Forelimb muscle (tissue), 1 donor: ENCODE measurements around the gene ACAP1. TPM values are rescaled to one million over a fixed set of nuclear protein-coding genes. Genes with fewer than 3 reads are reported as not detected.
"Not testable (repeated sequence)": the region's sequence is repeated elsewhere in the genome, so short reads cannot be mapped to it uniquely, and the experiment has no call there.

Source experiments
- DNase-seq: peaks from one replicate; pipeline ENCODE4 v3.0.0-alpha.2; 2013; ENCODE audit warnings: low read depth
- polyA plus RNA-seq: library from polyadenylated mRNA; unstranded; fragments of 120-200 nt; gene quantifications from one replicate; pipeline ENCODE4 v1.2.1, GENCODE V29; 2013; ENCODE audit not compliant: insufficient read length

The ACAP1 gene
- polyA plus RNA-seq, 1 donor: 11.3 TPM

- no peak for DNase-seq
Measured at GRCh38 chr17:7328840-7329373, 7.4 kb upstream of the ACAP1 start, which contains the start of gene NEURL4. Gene NEURL4 (minus strand): TSS chr17:7329335. CDS start chr17:7329312, 23 bp downstream.

- peak; percentile 97 for DNase-seq
Measured at GRCh38 chr17:7329374-7329996, 6.8 kb upstream of the ACAP1 start.

DNA sequence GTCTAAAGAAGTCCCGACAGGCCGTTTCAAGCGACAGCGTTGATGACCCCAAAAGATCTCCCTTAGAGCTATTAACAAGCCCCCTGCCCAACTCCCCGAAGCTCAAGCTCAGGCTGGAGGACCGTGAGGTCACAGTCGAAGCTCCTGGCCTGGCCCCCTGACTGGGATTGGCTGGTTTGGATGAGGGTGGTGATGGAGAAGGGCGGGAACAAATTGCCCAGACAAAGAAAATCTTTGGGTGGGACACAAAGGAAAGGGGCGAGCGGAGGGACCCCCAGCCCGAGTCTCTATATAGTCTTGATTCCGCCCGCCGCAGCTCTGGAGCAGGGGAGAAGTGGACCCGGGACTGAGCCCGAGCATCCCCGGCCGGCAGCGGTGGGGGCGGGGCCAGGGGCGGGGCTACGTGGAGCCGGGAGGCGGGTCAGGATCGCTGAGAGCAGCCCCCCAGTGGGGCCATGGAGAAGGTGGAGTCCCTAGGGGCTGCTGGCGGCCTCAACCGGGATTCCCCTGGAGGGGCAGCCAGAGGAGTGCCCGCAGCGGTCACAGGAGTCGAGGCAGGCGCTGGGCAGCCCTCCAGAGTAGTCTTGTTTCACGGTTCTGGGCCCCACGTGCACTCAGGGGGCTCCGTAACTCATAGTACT is 6.2 kb upstream of the ACAP1 start:
- peak; percentile 71 for DNase-seq

GRCh38 chr17:7330638-7331015 is 5.7 kb upstream of the ACAP1 start:
- no peak for DNase-seq

GRCh38 chr17:7332111-7332510 is 4.2 kb upstream of the ACAP1 start:
- no peak for DNase-seq

GRCh38 chr17:7332600-7333069 is 3.7 kb upstream of the ACAP1 start:
- not testable (repeated sequence) for DNase-seq

DNA sequence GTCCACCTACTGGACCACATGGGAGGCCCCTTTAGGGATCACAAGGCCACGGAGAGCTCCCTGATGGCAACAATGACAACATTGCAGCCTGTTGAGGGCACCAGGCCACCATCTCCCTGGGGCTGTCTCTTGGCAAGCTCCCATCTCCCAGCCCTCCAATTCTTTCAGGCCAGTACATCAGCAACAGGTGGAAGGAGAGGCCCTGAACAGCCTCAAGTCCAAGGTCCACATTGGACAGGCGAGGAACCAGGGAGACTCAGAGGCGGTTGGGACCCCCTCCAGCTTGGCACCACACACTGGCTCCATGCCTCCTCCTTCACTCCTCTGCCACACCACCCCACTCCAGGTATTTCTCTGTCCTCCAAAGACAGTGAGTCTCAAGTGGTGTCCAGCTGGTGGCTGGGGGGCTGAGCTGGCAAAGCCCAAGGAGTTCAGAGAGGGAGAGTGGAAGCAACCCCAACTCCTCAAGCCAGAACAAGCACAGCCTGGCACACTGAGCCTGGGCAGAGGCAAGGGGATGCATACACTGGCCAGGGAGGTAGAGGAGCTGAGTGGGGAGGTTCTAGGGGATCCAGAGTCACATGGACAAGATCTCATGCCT is 1.3 kb upstream of the ACAP1 start:
- DNase-seq: no peak

- DNase-seq: not testable (repeated sequence)
Measured at GRCh38 chr17:7335765-7336164, 564 bp upstream of the ACAP1 start.

DNA sequence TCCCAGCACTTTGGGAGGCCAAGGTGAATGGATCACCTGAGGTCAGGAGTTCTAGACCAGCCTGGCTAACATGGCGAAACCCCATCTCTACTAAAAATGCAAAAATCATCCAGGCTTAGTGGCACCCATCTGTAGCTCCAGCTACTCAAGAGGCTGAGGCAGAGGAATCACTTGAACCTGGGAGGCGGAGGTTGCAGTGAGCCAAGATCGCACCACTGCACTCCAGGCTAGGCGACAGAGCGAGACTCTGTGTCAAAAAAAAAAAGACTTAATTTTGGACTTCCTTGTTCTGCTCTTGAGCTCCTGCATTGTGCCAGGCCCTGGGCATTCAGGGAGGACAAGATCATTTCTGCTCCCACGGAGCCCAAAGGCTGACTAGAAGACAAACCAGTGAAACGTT is 1.3 kb downstream of the ACAP1 start:
- not testable (repeated sequence) for DNase-seq

- DNase-seq: no peak
Measured at GRCh38 chr17:7340179-7340578, 3.9 kb downstream of the ACAP1 start.

GRCh38 chr17:7341842-7342241 is 5.5 kb downstream of the ACAP1 start:
- no peak for DNase-seq

DNA sequence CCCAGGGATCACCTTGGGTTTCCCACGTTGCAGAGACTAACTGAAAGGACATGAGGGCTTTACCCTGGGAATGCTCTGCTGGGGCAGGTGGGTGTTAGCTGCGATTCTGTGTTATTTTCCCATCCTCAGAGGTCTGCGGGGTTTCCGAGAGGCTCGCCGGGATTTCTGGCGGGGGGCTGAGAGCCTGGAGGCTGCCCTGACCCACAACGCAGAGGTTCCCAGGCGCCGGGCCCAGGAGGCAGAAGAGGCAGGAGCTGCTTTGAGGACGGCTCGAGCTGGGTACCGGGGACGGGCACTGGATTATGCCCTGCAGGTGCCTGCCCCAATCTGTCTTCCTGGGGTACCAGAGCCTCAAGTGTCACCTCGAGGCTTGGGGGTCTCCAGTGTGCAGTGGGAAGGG is 6.9 kb downstream of the ACAP1 start:
- no peak for DNase-seq

GRCh38 chr17:7346761-7347614 is 10.7 kb downstream of the ACAP1 start:
- DNase-seq: no peak

- DNase-seq: no peak
Measured at GRCh38 chr17:7347630-7348477, 11.5 kb downstream of the ACAP1 start.

DNA sequence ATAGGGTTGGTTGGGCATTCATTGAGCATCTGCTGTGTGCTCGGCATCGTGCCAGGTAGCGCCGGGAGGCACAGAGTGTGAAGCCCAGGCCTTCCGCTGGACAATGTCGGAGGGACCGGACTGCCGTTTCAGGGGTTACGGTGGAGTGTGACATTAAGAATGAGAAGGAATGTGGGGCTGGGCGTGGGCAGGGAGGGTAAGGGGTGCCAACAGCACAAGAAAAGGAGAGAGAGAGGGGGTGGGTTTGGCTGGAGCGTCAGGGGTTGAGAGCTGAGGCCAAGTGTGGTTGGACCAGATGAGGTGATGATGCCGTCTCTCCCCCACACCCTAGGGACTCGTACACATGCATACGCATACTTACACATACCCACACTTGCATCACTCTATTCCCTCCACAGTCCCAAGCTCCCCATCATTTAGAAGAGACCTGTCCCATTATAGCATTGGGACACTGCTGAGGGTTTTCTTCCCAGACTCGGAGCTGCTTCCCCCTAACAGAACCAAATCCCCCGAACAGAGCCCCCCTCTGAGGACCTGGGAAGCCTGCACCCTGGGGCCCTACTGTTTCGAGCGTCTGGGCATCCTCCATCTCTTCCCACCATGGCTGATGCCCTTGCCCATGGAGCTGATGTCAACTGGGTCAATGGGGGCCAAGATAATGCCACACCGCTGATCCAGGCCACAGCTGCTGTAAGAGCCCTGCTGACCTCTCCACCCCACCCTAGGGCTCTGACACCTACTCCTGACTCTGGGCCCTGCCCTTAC is 12.3 kb downstream of the ACAP1 start:
- no peak for DNase-seq

- no peak for DNase-seq
Measured at GRCh38 chr17:7351665-7352502, 15.6 kb downstream of the ACAP1 start, which contains the start of gene KCTD11. Gene KCTD11 (plus strand): TSS chr17:7352162.

DNA sequence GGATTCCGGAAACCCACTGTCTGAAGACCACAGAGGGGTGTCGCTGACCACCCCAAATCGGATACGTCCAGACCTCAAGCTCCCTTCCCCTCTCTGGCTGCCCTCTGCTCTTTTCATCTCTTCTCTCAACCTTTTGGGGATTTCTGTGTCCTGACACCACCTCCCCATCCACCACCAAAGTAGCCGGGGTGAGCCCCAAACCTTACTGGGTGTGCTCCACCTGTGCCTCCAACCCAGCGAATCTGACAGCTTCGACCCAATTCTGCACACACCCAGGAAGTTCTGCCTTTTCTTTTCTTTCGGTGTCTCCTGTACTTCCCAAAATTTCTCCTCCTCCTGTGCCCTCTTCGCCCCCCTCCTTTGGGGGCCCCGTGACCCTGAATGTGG is 16.2 kb downstream of the ACAP1 start:
- DNase-seq: no peak

- DNase-seq: no peak
Measured at GRCh38 chr17:7352910-7353635, 16.7 kb downstream of the ACAP1 start.
